Measurements from ENCODE around the gene D2HGDH. TPM values are rescaled to one million over a fixed set of nuclear protein-coding genes. Genes with fewer than 3 reads are reported as not detected.
A peak's percentile ranks its signal among the peaks of the same experiment; 100 is the strongest.
"Not testable (repeated sequence)": the region's sequence is repeated elsewhere in the genome, so short reads cannot be mapped to it uniquely, and the experiment has no call there.

D2HGDH gene
- total and polyA plus RNA-seq, 8 donors, result 14.9 to 116 (median 25.6) TPM

- no peak overlapping the region for H3K4me3 ChIP-seq
- peaks cover 0 to 15% (median 0%) of the 10 kb centered on the region in 3 donors for H3K36me3 ChIP-seq
- no peaks in the 10 kb centered on the region for H3K4me1 ChIP-seq
- no peak for FAIRE-seq
- WGBS, 2 donors, result 78 to 85% methylated on average over 18 to 19 of the region's 19 CpGs
- H3K27me3 ChIP-seq, result no peaks in the 10 kb centered on the region
- H3K9me3 ChIP-seq, result no peaks in the 10 kb centered on the region
- ATAC-seq, result peak in 3 of 4 donors; percentile 3 to 59 (median 44)
- TF ChIP-seq CTCF (IDR thresholded peaks at IDR 0.05), result no peak
- H3K27ac ChIP-seq, result peak overlapping the region in 1 of 4 donors; percentile 41
- DNase-seq, result peak in 1 of 6 donors; percentile 35
- intact Hi-C loops (cut with DNase I), result no loop called here
Observed at GRCh38 chr2:241728627-241729026, 5.8 kb upstream of the D2HGDH start.

- no peak for TF ChIP-seq CTCF (IDR thresholded peaks at IDR 0.05)
Observed at GRCh38 chr2:241729868-241730267, 4.6 kb upstream of the D2HGDH start.

GRCh38 chr2:241730671-241731293, 3.6 kb upstream of the D2HGDH start:
- 79 to 83% methylated on average over 12 of the region's 12 CpGs for WGBS, 2 donors
- no peak for ATAC-seq
- Histone ChIP-seq H3K36me3 (no peaks in the 10 kb centered on the region), H3K4me3 (no peak overlapping the region), H3K4me1 (no peaks in the 10 kb centered on the region), H3K9me3 (no peaks in the 10 kb centered on the region), H3K27me3 (no peaks in the 10 kb centered on the region), H3K27ac (no peak overlapping the region)
- DNase-seq, result peak in 2 of 6 donors; percentile 7 to 9
- no peak for TF ChIP-seq CTCF (IDR thresholded peaks at IDR 0.05)
- intact Hi-C loops (cut with DNase I), result no loop called here
- no peak for FAIRE-seq

More at GRCh38 chr2:241729868-241730267, 4.6 kb upstream of the D2HGDH start:
- WGBS, 2 donors, result 90 to 93% methylated on average over 6 of the region's 6 CpGs
- H3K36me3 ChIP-seq, result peaks cover 0 to 7% (median 0%) of the 10 kb centered on the region in 3 donors
- H3K27me3 ChIP-seq, result no peaks in the 10 kb centered on the region
- ATAC-seq (no peak), DNase-seq (peak in 1 of 6 donors; percentile 2), FAIRE-seq (no peak)
- intact Hi-C loops (cut with DNase I), result no loop called here
- H3K4me1 ChIP-seq, result no peaks in the 10 kb centered on the region
- no peaks in the 10 kb centered on the region for H3K9me3 ChIP-seq
- no peak overlapping the region for H3K4me3 ChIP-seq
- no peak overlapping the region for H3K27ac ChIP-seq

GRCh38 chr2:241732513-241733186, 1.8 kb upstream of the D2HGDH start:
- H3K4me3 ChIP-seq; H3K36me3 ChIP-seq; H3K27me3 ChIP-seq; intact Hi-C loops (cut with DNase I); FAIRE-seq; H3K27ac ChIP-seq; H3K4me1 ChIP-seq; ATAC-seq; H3K9me3 ChIP-seq: not testable (repeated sequence)
- TF ChIP-seq CTCF (IDR thresholded peaks at IDR 0.05), result peak in 3 of 4 donors; percentile 9 to 68 (median 44)
- peak in 4 of 6 donors; percentile 59 to 85 (median 71) for DNase-seq
- WGBS, 2 donors, result 42 to 45% methylated on average over 19 to 25 of the region's 26 CpGs

Measured in pancreas (tissue), 10 donors.